DND-41 (cell line): ENCODE data around the gene DRC3.

ENCODE experiments used
- ATAC-seq: fragments of 200-7000 bp; cut with Tn5 transposase; 3 replicates; pipeline ENCODE4 v1.9.1; 2021; ENCODE audit warnings: low read depth; ENCODE audit not compliant: insufficient read depth
- DNase-seq: peaks from one replicate; pipeline ENCODE4 v3.0.0-alpha.2; 2020
- H2AFZ ChIP-seq: 2 replicates; pipeline ENCODE4 v1.6.0; 2012; ENCODE audit warnings: low read depth, low read length
- H3K27ac ChIP-seq: 2 replicates; pipeline ENCODE4 v1.5.1; 2012; ENCODE audit warnings: low read length, inconsistent platforms
- H3K27me3 ChIP-seq: fragments of 200-600 bp; sonication (generic); 2 replicates; pipeline ENCODE4 v1.6.0; 2012; ENCODE audit warnings: low read length, mild to moderate bottlenecking, inconsistent platforms; ENCODE audit not compliant: insufficient read depth, poor library complexity
- H3K36me3 ChIP-seq: 2 replicates; pipeline ENCODE4 v1.5.1; 2012; ENCODE audit warnings: low read length, inconsistent platforms; ENCODE audit not compliant: insufficient read depth
- H3K4me1 ChIP-seq: 2 replicates; pipeline ENCODE4 v1.5.1; 2012; ENCODE audit warnings: mild to moderate bottlenecking, low read length; ENCODE audit not compliant: insufficient read depth
- H3K4me2 ChIP-seq: 2 replicates; pipeline ENCODE4 v1.6.0; 2012; ENCODE audit warnings: mild to moderate bottlenecking, moderate library complexity, low read length, inconsistent platforms; ENCODE audit not compliant: insufficient read depth
- H3K4me3 ChIP-seq, 2 experiments: fragments of 200-600 bp in 1 of 2; shearing (Covaris generic) in 1 of 2; 2 replicates each; pipeline ENCODE4 v1.5.1; 2012 to 2016; ENCODE audit warnings: inconsistent platforms in 2 of 2, low read length in 2 of 2, mild to moderate bottlenecking in 2 of 2, low read depth in 1 of 2, moderate library complexity in 1 of 2
- H3K79me2 ChIP-seq: 2 replicates; pipeline ENCODE4 v1.6.0; 2012; ENCODE audit warnings: low read length, inconsistent platforms; ENCODE audit not compliant: insufficient read depth
- H3K9ac ChIP-seq: 2 replicates; pipeline ENCODE4 v1.6.0; 2012; ENCODE audit warnings: low read depth, mild to moderate bottlenecking, inconsistent platforms, low read length, moderate library complexity
- H3K9me3 ChIP-seq: 2 replicates; pipeline ENCODE4 v1.5.1; 2012; ENCODE audit warnings: low read length, moderate library complexity, mild to moderate bottlenecking, inconsistent platforms; ENCODE audit not compliant: insufficient read depth, severe bottlenecking
- H4K20me1 ChIP-seq: 2 replicates; pipeline ENCODE4 v1.6.0; 2012; ENCODE audit warnings: low read length; ENCODE audit not compliant: insufficient read depth
- EZH2 ChIP-seq: IDR thresholded peaks from 3 replicates; pipeline ENCODE4 v1.6.1; 2012; ENCODE audit warnings: borderline replicate concordance, low read depth, mild to moderate bottlenecking, moderate library complexity, low read length, inconsistent platforms; ENCODE audit not compliant: severe bottlenecking
- TF ChIP-seq, protein P1 (sequence below): IDR thresholded peaks from 2 replicates; pipeline ENCODE4 v1.5.1; 2012; ENCODE audit warnings: borderline replicate concordance, low read length, moderate library complexity, mild to moderate bottlenecking; ENCODE audit not compliant: poor library complexity, severe bottlenecking; ENCODE audit errors: extremely low read depth

The DRC3 gene

GRCh38 chr17:18009609-18010420, 37.2 kb downstream of the DRC3 start:
- Histone ChIP-seq H4K20me1 (0 out of 2 replicates have a peak, but pooled peaks cover 5% of the 10 kb centered on the region), H3K36me3 (peaks cover 33% of the 10 kb centered on the region)
- TF ChIP-seq, protein P1, sequence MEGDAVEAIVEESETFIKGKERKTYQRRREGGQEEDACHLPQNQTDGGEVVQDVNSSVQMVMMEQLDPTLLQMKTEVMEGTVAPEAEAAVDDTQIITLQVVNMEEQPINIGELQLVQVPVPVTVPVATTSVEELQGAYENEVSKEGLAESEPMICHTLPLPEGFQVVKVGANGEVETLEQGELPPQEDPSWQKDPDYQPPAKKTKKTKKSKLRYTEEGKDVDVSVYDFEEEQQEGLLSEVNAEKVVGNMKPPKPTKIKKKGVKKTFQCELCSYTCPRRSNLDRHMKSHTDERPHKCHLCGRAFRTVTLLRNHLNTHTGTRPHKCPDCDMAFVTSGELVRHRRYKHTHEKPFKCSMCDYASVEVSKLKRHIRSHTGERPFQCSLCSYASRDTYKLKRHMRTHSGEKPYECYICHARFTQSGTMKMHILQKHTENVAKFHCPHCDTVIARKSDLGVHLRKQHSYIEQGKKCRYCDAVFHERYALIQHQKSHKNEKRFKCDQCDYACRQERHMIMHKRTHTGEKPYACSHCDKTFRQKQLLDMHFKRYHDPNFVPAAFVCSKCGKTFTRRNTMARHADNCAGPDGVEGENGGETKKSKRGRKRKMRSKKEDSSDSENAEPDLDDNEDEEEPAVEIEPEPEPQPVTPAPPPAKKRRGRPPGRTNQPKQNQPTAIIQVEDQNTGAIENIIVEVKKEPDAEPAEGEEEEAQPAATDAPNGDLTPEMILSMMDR = no peak
- no peak for TF ChIP-seq EZH2

GRCh38 chr17:18011286-18011685, 38.6 kb downstream of the DRC3 start:
- Histone ChIP-seq H3K79me2 (no peaks in the 10 kb centered on the region), H3K4me3 (no peak overlapping the region), H3K27ac (no peak overlapping the region), H3K27me3 (no peaks in the 10 kb centered on the region), H3K9ac (no peak overlapping the region), H3K36me3 (peaks cover 45% of the 10 kb centered on the region), H2AFZ (no peak overlapping the region), H3K4me1 (no peaks in the 10 kb centered on the region), H3K4me2 (no peak overlapping the region), H4K20me1 (0 out of 2 replicates have a peak, but pooled peaks cover 3% of the 10 kb centered on the region), H3K9me3 (no peaks in the 10 kb centered on the region)
- DNase-seq = no peak
- no peak for ATAC-seq
- TF ChIP-seq EZH2 = no peak
- TF ChIP-seq, protein P1 = no peak

More at GRCh38 chr17:18009609-18010420, 37.2 kb downstream of the DRC3 start:
- DNase-seq = no peak
- Histone ChIP-seq H3K79me2 (no peaks in the 10 kb centered on the region), H3K27me3 (no peaks in the 10 kb centered on the region), H3K4me3 (no peak overlapping the region), H3K4me2 (no peak overlapping the region), H3K27ac (no peak overlapping the region), H2AFZ (no peak overlapping the region), H3K4me1 (no peaks in the 10 kb centered on the region), H3K9me3 (no peaks in the 10 kb centered on the region), H3K9ac (no peak overlapping the region)
- no peak for ATAC-seq

GRCh38 chr17:18014006-18014405, 41.3 kb downstream of the DRC3 start:
- no peak overlapping the region for H3K4me2 ChIP-seq
- H3K9ac ChIP-seq = no peak overlapping the region
- no peaks in the 10 kb centered on the region for H3K79me2 ChIP-seq
- DNase-seq (no peak), ATAC-seq (no peak)
- no peak overlapping the region for H3K4me3 ChIP-seq
- H3K27ac ChIP-seq = no peak overlapping the region
- no peak overlapping the region for H2AFZ ChIP-seq
- TF ChIP-seq EZH2 = no peak
- TF ChIP-seq, protein P1 = no peak
- no peaks in the 10 kb centered on the region for H3K9me3 ChIP-seq
- peaks cover 41% of the 10 kb centered on the region for H3K36me3 ChIP-seq
- H3K4me1 ChIP-seq = no peaks in the 10 kb centered on the region
- no peaks in the 10 kb centered on the region for H4K20me1 ChIP-seq
- H3K27me3 ChIP-seq = no peaks in the 10 kb centered on the region
